Endothelial cell (in vitro differentiated cells): Measurements from ENCODE around the gene RERE. TPM values are rescaled to one million over a fixed set of nuclear protein-coding genes. Genes with fewer than 3 reads are reported as not detected.

Experiments used
- DNase-seq: peaks from one replicate; pipeline ENCODE4 v3.0.0; 2021; ENCODE audit warnings: low spot score
- H3K27ac Mint-ChIP-seq: one replicate; pipeline ENCODE4 v1.8.0; 2021; ENCODE audit warnings: mixed read lengths, inconsistent platforms; ENCODE audit not compliant: unreplicated experiment
- H3K27me3 Mint-ChIP-seq: one replicate; pipeline ENCODE4 v1.8.0; 2021; ENCODE audit warnings: mild to moderate bottlenecking, moderate library complexity, mixed read lengths, inconsistent platforms; ENCODE audit not compliant: unreplicated experiment
- H3K36me3 Mint-ChIP-seq: one replicate; pipeline ENCODE4 v1.8.0; 2021; ENCODE audit warnings: mild to moderate bottlenecking, low read depth, mixed read lengths, inconsistent platforms; ENCODE audit not compliant: unreplicated experiment
- H3K4me1 Mint-ChIP-seq: one replicate; pipeline ENCODE4 v1.8.0; 2021; ENCODE audit warnings: mild to moderate bottlenecking, mixed read lengths, inconsistent platforms; ENCODE audit not compliant: unreplicated experiment
- H3K4me3 Mint-ChIP-seq: one replicate; pipeline ENCODE4 v1.8.0; 2021; ENCODE audit warnings: mild to moderate bottlenecking, mixed read lengths, inconsistent platforms; ENCODE audit not compliant: unreplicated experiment
- H3K9me3 Mint-ChIP-seq: one replicate; pipeline ENCODE4 v1.8.0; 2021; ENCODE audit warnings: mixed read lengths, inconsistent platforms; ENCODE audit not compliant: unreplicated experiment
- CTCF ChIP-seq: fragments of 200-600 bp; sonication (generic); IDR thresholded peaks from one replicate; pipeline ENCODE4 v1.5.0; 2021; ENCODE audit warnings: antibody characterized with exemption; ENCODE audit not compliant: unreplicated experiment
- total RNA-seq: library from RNA; stranded (reverse); fragmentation: NEBNext Ultra II Directional; extraction: Animal tissue kit (Norgen Biotek cat#: 25700); gene quantifications from one replicate; pipeline ENCODE4 v1.2.1, GENCODE V29; 2021; ENCODE audit not compliant: unreplicated experiment

Gene RERE
- total RNA-seq, 1 donor from 2014 or later: 115 TPM

DNA sequence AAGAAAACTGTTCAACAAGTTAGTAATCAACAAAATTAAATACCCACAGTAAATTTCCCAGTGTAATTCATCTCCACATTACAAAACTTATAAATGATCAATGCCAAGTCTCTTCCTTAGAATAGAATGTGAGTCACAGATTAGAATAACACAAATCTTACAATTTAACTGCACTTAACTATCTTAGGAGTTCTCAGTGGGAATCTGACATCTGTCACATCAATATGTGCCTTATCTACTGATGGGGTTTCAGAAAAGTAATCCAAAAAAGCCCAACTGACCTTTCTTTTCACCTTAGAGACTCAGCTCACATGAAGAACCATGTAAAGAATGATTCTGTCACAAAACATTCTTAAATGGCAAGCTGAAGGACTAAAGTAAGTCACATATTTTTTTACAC lies 141.4 kb downstream of the RERE start:
- Mint-ChIP-seq H3K36me3 (no peaks in the 10 kb centered on the region), H3K4me3 (no peak overlapping the region)

DNA sequence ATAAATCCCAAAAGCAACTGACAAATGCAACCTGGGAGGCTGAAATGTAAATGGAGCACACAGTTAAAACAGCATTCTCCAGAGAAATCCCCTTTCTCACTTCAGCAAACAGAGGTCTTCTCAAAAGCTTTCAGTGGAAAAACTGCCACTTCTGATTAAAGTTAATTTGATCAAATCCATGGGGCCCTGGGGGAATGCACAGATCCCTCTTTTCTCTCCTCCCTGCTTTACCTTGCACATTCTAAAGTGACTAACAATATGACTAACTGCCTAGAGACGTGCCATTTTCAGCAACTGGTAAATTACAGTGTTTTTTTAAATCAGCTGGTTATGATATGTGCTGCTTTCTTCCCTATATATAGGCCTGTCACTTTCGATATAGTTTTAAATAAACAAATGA lies 142.5 kb downstream of the RERE start:
- no peaks in the 10 kb centered on the region for H3K9me3 Mint-ChIP-seq
- no peak overlapping the region for H3K27ac Mint-ChIP-seq
- no peak for TF ChIP-seq CTCF
- H3K36me3 Mint-ChIP-seq: no peaks in the 10 kb centered on the region
- peaks cover 18% of the 10 kb centered on the region for H3K4me1 Mint-ChIP-seq
- H3K27me3 Mint-ChIP-seq: no peaks in the 10 kb centered on the region
- DNase-seq: no peak
- no peak overlapping the region for H3K4me3 Mint-ChIP-seq

More for the DNA sequence above, 141.4 kb downstream of the RERE start:
- H3K27me3 Mint-ChIP-seq: no peaks in the 10 kb centered on the region
- no peak overlapping the region for H3K27ac Mint-ChIP-seq
- no peak for DNase-seq
- H3K9me3 Mint-ChIP-seq: no peaks in the 10 kb centered on the region
- peaks cover 7% of the 10 kb centered on the region for H3K4me1 Mint-ChIP-seq
- TF ChIP-seq CTCF: no peak

DNA sequence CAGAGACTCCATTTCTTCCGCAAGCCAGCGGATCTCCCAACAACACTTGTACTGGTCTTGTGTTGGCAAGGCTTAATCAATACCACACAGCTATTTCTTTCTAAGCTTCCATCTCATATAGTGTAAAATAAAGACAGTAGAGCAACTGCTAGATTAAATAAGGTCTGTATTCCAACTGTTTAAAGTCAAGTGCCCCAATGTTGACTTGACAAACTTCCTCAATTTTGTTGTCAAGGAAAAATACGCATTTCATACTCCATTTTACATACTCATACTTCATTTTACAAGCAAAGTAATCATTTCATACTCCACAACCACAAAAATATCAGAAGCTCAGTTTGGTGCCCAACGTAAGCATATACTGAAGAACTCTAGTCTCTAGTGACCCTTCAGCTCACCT lies 143.0 kb downstream of the RERE start:
- Mint-ChIP-seq H3K9me3 (no peaks in the 10 kb centered on the region), H3K27me3 (no peaks in the 10 kb centered on the region), H3K4me3 (no peak overlapping the region), H3K36me3 (no peaks in the 10 kb centered on the region), H3K27ac (no peak overlapping the region), H3K4me1 (peaks cover 19% of the 10 kb centered on the region)
- no peak for TF ChIP-seq CTCF
- DNase-seq: no peak

DNA sequence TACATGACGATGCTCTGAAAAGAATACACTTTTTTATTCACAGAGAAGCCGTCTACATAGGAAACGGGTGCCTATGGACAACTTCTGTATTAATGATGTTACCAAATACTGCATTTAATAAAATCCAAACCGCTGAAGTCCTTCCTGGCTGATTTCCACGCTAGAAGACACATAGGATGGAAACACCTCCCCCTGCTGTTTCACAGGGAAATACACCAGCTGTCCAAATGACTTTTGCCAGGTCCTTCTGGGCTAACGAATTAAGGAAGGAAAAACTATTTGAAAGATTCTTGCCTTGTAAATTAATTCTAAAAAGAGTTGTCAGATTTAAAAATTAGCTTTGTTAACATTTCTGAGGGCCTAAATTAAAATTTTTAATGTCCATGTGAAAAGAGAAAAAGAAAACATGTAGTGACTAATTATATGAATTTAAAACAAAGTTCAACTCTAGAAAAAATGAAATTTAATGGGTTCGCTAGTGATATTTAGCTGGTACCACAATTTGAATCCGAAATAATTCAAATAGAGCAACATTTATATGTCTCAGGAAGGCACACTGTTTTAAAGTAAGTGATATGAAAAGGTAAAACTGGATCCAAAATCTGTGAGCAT lies 146.0 kb downstream of the RERE start:
- DNase-seq: peak; percentile 27
- H3K27ac Mint-ChIP-seq: peak overlapping the region; percentile 19
- H3K4me1 Mint-ChIP-seq: peaks cover 22% of the 10 kb centered on the region
- no peaks in the 10 kb centered on the region for H3K9me3 Mint-ChIP-seq
- no peaks in the 10 kb centered on the region for H3K27me3 Mint-ChIP-seq
- TF ChIP-seq CTCF: peak; percentile 40
- H3K4me3 Mint-ChIP-seq: no peak overlapping the region
- no peaks in the 10 kb centered on the region for H3K36me3 Mint-ChIP-seq

GRCh38 chr1:8670371-8670818 lies 147.0 kb downstream of the RERE start:
- Mint-ChIP-seq H3K4me3 (peak overlapping the region; percentile 13), H3K27me3 (no peaks in the 10 kb centered on the region), H3K4me1 (peaks cover 28% of the 10 kb centered on the region), H3K27ac (peak overlapping the region; percentile 9), H3K9me3 (no peaks in the 10 kb centered on the region), H3K36me3 (no peaks in the 10 kb centered on the region)
- TF ChIP-seq CTCF: no peak
- no peak for DNase-seq
